ENCODE data around the gene HOXB2.

The HOXB2 gene

DNA sequence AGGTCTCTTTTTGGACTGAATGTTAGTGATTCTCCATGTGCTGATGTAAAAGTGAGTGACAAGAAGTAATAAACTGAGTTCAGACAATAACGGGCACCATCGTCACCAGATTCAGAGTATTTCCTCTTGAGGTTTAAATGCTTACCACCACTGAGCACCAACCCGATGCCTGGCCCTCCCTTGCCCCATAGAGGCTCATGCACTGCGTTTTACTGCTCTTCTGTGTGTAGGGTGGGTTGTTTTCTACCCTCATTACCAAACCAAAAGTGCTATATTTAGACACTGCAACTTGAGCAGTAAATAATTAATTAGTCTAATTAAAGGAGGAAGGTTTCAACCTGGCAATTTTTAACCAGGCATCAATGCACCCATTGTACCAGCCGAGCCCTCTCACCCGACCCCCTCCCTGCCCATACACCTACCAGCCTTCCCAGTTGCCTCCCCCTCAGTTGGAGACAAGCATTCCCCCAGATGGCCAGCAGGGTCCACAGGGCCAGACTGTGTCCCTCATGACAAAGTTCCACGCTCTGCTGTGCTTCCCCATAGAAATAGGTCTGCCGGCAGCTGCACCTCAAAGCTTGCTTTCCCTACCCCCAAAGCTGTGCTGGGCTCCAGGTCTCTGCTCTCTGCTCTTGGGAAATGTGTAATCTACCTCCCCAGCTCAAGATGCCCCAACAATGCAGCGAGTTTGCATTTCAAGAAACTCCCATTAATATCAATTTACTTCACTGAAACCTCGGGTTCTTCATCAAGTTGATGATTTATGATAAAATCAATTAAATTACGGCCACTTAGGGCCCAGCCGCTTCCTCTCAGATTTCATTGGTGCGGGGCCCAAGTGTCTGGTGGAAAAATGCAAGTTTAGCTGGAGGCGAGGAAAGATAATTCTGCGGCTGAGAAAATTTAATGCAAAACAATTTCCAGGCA is 17.2 kb upstream of the HOXB2 start:
- FAIRE-seq = no peak
- TF ChIP-seq TAF1 (IDR thresholded peaks at IDR 0.05; ENCODE audit: low read depth, low read length) (no peak), POLR2A (IDR thresholded peaks at IDR 0.05; ENCODE audit: low read depth, low read length) (no peak), POU2F2 (IDR thresholded peaks at IDR 0.05; ENCODE audit: low read depth, low read length) (no peak), SPI1 (IDR thresholded peaks at IDR 0.05; ENCODE audit: low read depth, low read length) (no peak), POLR2AphosphoS5 (IDR thresholded peaks at IDR 0.05; ENCODE audit: low read depth, low read length) (no peak), PAX5 (IDR thresholded peaks at IDR 0.05; ENCODE audit: insufficient read depth, low read length, severe bottlenecking) (no peak)
- no peak for DNase-seq (ENCODE audit: insufficient read length, low spot score)

DNA sequence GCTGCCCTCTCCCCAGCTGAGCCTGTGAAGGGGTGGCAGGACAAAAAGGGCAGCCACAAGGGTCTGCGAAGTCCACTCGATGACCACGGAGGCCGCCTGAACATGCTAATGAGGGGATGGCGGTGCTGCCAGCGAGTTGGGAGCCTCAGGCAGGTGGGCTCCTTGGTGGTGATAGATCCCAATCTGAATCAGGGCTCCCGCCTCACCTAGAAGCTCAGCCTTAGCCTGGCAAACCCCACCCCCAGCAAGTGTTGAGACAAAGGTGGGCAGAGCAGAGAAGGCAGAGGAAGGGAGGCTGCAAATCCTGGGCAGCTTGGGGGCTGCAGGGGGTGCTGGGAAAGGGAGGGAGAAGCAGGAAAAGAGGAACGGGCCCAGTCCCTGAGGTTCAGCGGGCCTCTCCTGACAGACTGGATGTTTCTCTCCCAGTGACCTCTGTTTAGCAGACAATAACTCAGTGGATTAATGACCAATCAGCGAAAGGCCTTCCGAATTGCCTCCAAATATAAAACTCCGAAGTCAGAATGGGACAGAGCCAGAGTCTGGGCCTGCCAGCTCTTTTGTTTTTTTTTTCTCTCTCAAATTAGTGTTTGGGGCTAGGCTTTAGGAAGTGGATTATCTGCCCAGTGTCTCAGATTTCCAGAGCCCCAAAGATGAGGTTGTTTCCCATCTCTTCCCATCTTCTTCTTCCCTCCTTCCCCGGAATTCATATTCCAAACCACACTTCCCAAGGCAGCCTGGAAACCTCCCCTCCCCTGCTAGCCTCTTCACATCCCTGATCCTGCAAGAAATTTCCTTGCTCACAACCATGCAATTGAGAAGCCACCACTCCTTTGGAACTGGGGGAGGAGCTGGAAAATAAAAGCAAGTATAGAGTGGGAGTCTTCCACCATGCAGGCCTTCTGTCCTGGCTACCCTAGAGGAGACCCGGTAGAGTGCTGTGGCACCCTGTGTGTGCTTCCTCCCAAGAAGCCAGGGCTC is 15.2 kb upstream of the HOXB2 start:
- FAIRE-seq (no peak), DNase-seq (ENCODE audit: insufficient read length, low spot score) (no peak)
- TF ChIP-seq PAX5 (IDR thresholded peaks at IDR 0.05; ENCODE audit: insufficient read depth, low read length, severe bottlenecking) = no peak
- no peak for TF ChIP-seq TAF1 (IDR thresholded peaks at IDR 0.05; ENCODE audit: low read depth, low read length)
- no peak for TF ChIP-seq POU2F2 (IDR thresholded peaks at IDR 0.05; ENCODE audit: low read depth, low read length)
- no peak for TF ChIP-seq POLR2A (IDR thresholded peaks at IDR 0.05; ENCODE audit: low read depth, low read length)
- no peak for TF ChIP-seq POLR2AphosphoS5 (IDR thresholded peaks at IDR 0.05; ENCODE audit: low read depth, low read length)
- TF ChIP-seq SPI1 (IDR thresholded peaks at IDR 0.05; ENCODE audit: low read depth, low read length) = no peak

DNA sequence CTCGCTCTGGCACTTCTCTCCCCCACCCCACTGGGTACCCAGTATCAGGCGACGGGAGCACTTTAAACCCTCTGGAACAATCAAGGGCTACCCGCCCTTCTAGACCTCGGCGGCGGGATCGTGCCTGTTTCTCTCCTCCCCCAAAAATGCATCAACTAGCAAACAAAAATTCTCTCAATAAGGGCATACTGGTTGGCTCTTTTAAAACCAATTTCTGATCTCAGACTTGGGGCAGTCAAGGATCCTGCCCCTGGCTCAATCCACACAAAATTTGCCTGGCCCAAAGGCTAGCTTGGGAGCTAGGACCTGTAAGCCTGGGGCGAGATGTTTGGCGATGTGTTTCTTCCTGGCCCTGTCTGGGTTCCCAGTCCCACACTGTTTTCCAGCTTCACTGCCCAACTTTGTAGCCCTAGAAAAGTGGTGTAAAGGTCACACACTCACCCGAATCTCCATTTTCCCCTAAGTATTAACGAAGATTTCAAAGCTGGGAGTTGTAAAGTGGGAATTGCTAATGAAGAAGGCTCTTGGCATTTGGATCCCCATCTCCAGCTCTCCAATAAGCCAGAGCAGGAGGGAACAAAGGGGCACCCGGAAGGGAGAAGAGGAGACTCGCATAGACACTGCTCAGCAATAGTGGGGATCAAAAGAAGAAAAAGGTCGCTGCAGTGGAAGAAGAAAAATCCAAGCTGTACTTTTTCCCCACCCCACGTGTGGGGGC is 14.4 kb upstream of the HOXB2 start:
- TF ChIP-seq POLR2A (IDR thresholded peaks at IDR 0.05; ENCODE audit: low read depth, low read length) (no peak), SPI1 (IDR thresholded peaks at IDR 0.05; ENCODE audit: low read depth, low read length) (no peak), POU2F2 (IDR thresholded peaks at IDR 0.05; ENCODE audit: low read depth, low read length) (no peak), PAX5 (IDR thresholded peaks at IDR 0.05; ENCODE audit: insufficient read depth, low read length, severe bottlenecking) (no peak), TAF1 (IDR thresholded peaks at IDR 0.05; ENCODE audit: low read depth, low read length) (no peak), POLR2AphosphoS5 (IDR thresholded peaks at IDR 0.05; ENCODE audit: low read depth, low read length) (no peak)
- FAIRE-seq (no peak), DNase-seq (ENCODE audit: insufficient read length, low spot score) (no peak)

DNA sequence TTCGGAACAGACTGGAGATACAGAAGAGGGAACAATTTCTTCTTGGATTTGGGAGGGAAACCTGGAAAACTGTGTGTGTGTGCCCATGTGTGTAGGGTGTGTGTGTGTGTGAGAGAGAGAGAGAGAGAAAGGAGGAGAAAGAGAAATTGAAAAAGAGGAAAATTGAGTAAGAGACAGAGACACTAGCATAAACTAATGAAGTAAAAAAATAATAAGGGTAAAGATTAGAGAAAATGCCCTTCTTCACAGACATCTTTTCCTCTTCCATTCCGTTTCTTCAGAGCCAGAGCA is 13.9 kb upstream of the HOXB2 start:
- DNase-seq (ENCODE audit: insufficient read length, low spot score) = no peak
- TF ChIP-seq SPI1 (IDR thresholded peaks at IDR 0.05; ENCODE audit: low read depth, low read length) (no peak), POU2F2 (IDR thresholded peaks at IDR 0.05; ENCODE audit: low read depth, low read length) (no peak), TAF1 (IDR thresholded peaks at IDR 0.05; ENCODE audit: low read depth, low read length) (no peak), POLR2A (IDR thresholded peaks at IDR 0.05; ENCODE audit: low read depth, low read length) (no peak), PAX5 (IDR thresholded peaks at IDR 0.05; ENCODE audit: insufficient read depth, low read length, severe bottlenecking) (no peak), POLR2AphosphoS5 (IDR thresholded peaks at IDR 0.05; ENCODE audit: low read depth, low read length) (no peak)
- no peak for FAIRE-seq

DNA sequence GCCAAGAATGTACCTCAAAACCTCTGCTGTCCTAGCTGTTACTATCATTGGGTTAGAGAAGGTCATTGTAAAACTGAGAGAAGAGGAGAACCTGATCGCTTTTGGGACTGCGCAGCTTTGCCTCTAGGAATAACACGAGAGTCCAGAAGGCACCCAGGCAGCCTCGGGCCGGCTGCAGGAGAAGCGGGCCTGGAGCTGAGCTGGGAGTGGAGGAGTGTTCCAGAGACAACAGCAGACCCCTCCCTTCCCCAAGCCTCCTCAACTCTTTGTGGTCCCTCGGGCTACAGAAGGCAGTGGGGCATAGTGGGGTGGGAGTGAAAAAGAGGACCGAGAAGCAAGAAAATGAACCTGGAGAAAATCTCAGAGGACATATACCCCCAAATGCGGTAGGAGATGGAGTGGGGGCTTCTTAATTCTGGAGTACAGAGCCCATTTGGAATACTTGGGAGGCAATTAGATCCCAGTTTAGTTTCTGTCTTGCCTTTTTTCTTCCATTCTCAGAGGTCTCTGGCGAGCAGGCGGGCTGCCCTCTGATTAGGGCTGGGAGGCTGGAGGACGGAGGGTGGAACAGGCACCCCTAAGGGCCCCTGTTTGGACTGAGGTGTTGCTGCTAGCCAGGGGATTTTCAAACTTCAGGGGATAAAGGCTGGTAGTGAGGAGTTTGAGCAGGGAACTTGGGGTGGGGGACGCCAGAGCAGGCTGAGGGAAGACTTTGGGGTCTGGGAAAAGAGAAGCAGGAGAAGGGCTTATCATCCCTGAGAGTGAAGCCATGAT is 13.3 kb upstream of the HOXB2 start:
- FAIRE-seq = no peak

DNA sequence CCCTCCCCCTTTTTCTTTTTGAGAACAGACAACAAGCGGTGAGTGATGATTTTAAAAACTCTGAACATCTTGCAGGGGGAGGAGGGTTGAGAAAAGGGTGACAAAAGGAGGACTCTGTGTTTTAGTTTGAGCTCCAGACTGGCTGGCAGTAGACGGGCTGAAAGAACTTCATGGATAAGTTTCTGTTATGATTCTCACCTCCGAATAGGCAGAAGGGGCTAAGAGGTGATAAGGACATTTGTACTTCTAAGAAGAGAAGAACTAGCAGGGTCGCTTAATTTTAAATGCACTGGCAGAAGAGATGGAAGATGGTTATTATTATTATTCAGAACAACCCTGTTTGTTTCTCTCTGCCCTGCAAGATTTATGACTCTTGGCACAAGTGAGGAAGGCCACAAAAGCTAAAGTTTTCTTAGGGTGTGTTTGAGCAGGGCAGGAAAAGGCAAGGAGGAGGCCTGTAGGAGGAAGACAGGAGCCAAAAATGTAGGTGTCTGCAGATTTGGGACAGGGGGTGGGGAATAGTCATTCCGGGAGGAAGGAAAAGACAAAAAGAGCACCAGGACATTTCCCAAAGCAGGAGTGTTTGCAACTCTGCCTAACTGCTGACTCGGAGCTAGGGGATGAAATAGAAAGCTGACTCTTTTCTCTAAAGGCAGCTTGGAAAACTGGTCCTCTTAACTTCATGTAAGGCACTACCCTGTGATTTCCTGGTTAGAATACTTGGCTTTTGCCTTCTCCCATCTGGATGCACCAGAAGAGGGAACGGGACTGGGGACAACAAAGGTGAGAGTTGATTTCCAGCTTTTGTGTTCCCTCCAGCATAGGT is 11.9 kb upstream of the HOXB2 start:
- DNase-seq (ENCODE audit: insufficient read length, low spot score) (no peak), FAIRE-seq (no peak)
- TF ChIP-seq POU2F2 (IDR thresholded peaks at IDR 0.05; ENCODE audit: low read depth, low read length) = no peak
- no peak for TF ChIP-seq POLR2AphosphoS5 (IDR thresholded peaks at IDR 0.05; ENCODE audit: low read depth, low read length)
- TF ChIP-seq PAX5 (IDR thresholded peaks at IDR 0.05; ENCODE audit: insufficient read depth, low read length, severe bottlenecking) = no peak
- no peak for TF ChIP-seq POLR2A (IDR thresholded peaks at IDR 0.05; ENCODE audit: low read depth, low read length)
- no peak for TF ChIP-seq TAF1 (IDR thresholded peaks at IDR 0.05; ENCODE audit: low read depth, low read length)
- no peak for TF ChIP-seq SPI1 (IDR thresholded peaks at IDR 0.05; ENCODE audit: low read depth, low read length)

More for the DNA sequence above, 13.3 kb upstream of the HOXB2 start:
- TF ChIP-seq POLR2A (IDR thresholded peaks at IDR 0.05; ENCODE audit: low read depth, low read length) (no peak), PAX5 (IDR thresholded peaks at IDR 0.05; ENCODE audit: insufficient read depth, low read length, severe bottlenecking) (no peak)
- no peak for DNase-seq (ENCODE audit: insufficient read length, low spot score)

DNA sequence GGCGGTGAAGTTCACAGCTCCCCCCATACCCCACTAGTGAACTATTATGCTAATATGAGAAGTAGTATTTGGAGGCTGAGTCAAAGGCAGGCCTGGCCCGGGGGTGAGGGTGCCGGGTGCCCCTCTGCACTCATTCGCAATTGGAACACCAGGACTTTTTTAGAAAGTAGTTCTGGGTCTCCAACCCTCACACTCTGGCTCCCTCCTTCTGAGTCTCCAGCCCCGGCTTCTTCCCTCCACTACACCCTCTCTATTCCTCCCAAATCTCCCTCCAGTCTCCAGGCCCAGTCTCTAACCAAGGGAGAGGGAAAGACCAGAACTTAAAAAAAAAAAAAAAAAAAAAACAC is 11.3 kb upstream of the HOXB2 start:
- no peak for DNase-seq (ENCODE audit: insufficient read length, low spot score)
- TF ChIP-seq POLR2A (IDR thresholded peaks at IDR 0.05; ENCODE audit: low read depth, low read length) = no peak
- no peak for TF ChIP-seq PAX5 (IDR thresholded peaks at IDR 0.05; ENCODE audit: insufficient read depth, low read length, severe bottlenecking)
- no peak for TF ChIP-seq SPI1 (IDR thresholded peaks at IDR 0.05; ENCODE audit: low read depth, low read length)
- TF ChIP-seq TAF1 (IDR thresholded peaks at IDR 0.05; ENCODE audit: low read depth, low read length) = no peak
- no peak for TF ChIP-seq POLR2AphosphoS5 (IDR thresholded peaks at IDR 0.05; ENCODE audit: low read depth, low read length)
- no peak for TF ChIP-seq POU2F2 (IDR thresholded peaks at IDR 0.05; ENCODE audit: low read depth, low read length)
- FAIRE-seq = no peak
